ENCODE measurements around the gene CNOT11. TPM values are rescaled to one million over a fixed set of nuclear protein-coding genes. Genes with fewer than 3 reads are reported as not detected.

Gene CNOT11
- total and polyA plus RNA-seq, 2 of the 13 experiments (the other 11 are each of a cell fraction or from before 2014, with no cell fraction given): 114 to 209 TPM

GRCh38 chr2:101263377-101263800 lies 10.7 kb downstream of the CNOT11 start (continued):
- TF ChIP-seq ZNF576 (CRISPR knock-in tag; IDR thresholded peaks at IDR 0.05) (no peak), CSRNP2 (CRISPR knock-in tag; conservative IDR thresholded peaks at IDR 0.05; ENCODE audit: low read depth) (no peak), ZNF768 (CRISPR knock-in tag; IDR thresholded peaks at IDR 0.05) (no peak), HNF4A (CRISPR knock-in tag; IDR thresholded peaks at IDR 0.05) (peak; percentile 89), ZNF75D (CRISPR knock-in tag; IDR thresholded peaks at IDR 0.05; ENCODE audit: borderline replicate concordance) (no peak), MYC (CRISPR knock-in tag; IDR thresholded peaks at IDR 0.05; ENCODE audit: borderline replicate concordance) (no peak), CREM (IDR thresholded peaks at IDR 0.05) (peak; percentile 34; the same call in 1 of the 2 replicates), CREM (CRISPR knock-in tag; IDR thresholded peaks at IDR 0.05) (no peak), NFIC (IDR thresholded peaks at IDR 0.05; ENCODE audit: low read length) (peak; percentile 36; the same call in 1 of the 2 replicates), ZFX (CRISPR knock-in tag; IDR thresholded peaks at IDR 0.05; ENCODE audit: low read depth) (no peak), NR2F6 (IDR thresholded peaks at IDR 0.05) (0 out of 2 replicates have a peak, but pooled peaks have one; percentile 23), NR2F6 (CRISPR knock-in tag; IDR thresholded peaks at IDR 0.05) (no peak), KLF6 (CRISPR knock-in tag; IDR thresholded peaks at IDR 0.05) (no peak), ZBTB34 (CRISPR knock-in tag; IDR thresholded peaks at IDR 0.05) (peak; percentile 51; the same call in 1 of the 2 replicates), KLF9 (CRISPR knock-in tag; IDR thresholded peaks at IDR 0.05; ENCODE audit: low read depth) (0 out of 2 replicates have a peak, but pooled peaks have one; percentile 31), ZFAT (CRISPR knock-in tag; conservative IDR thresholded peaks at IDR 0.05) (no peak), ZNF367 (CRISPR knock-in tag; IDR thresholded peaks at IDR 0.05; ENCODE audit: borderline replicate concordance) (no peak), REPIN1 (CRISPR knock-in tag; IDR thresholded peaks at IDR 0.05; ENCODE audit: borderline replicate concordance, low read depth) (0 out of 2 replicates have a peak, but pooled peaks have one; percentile 33), ZNF747 (CRISPR knock-in tag; IDR thresholded peaks at IDR 0.05; ENCODE audit: borderline replicate concordance) (0 out of 2 replicates have a peak, but pooled peaks have one; percentile 51), AHDC1 (CRISPR knock-in tag; IDR thresholded peaks at IDR 0.05; ENCODE audit: borderline replicate concordance) (peak; percentile 68; the same call in 1 of the 2 replicates), PHF21A (CRISPR knock-in tag; IDR thresholded peaks at IDR 0.05) (no peak; the same call in 1 of the 2 replicates), KAT8 (CRISPR knock-in tag; IDR thresholded peaks at IDR 0.05) (0 out of 2 replicates have a peak, but pooled peaks have one; percentile 30), SNAPC5 (CRISPR knock-in tag; IDR thresholded peaks at IDR 0.05; ENCODE audit: borderline replicate concordance) (no peak)

Measured in HepG2 (cell line).